GM12878 (cell line): ENCODE measurements around the gene RICTOR. TPM values are rescaled to one million over a fixed set of nuclear protein-coding genes. Genes with fewer than 3 reads are reported as not detected.

Experiments used
- ATAC-seq: fragments of 200-7000 bp; cut with Tn5 transposase; 3 replicates; pipeline ENCODE4 v1.9.1; 2020; ENCODE audit warnings: mild to moderate bottlenecking, moderate library complexity
- BruUV-seq: library from RNA; stranded (reverse); fragments of 400-500 nt; replicated peaks from 2 replicates; lab custom pipeline; 2021; lab: Mats Ljungman, UMichigan
- CTCF ChIA-PET: fragments of 300-600 bp; sonication (Branson Sonifier 250); formaldehyde crosslinking; extraction: SDS; loops from one replicate; lab custom pipeline; 2021; ENCODE audit warnings: inconsistent platforms; lab: Yijun Ruan, JAX
- POLR2A ChIA-PET: fragments of 350-600 bp; formaldehyde crosslinking; extraction: SDS; loops from one replicate; lab custom pipeline; 2021; ENCODE audit warnings: inconsistent platforms; lab: Charles Lee
- RAD21 ChIA-PET: fragments of 300-600 bp; sonication (Branson Sonifier 250); formaldehyde crosslinking; loops from one replicate; lab custom pipeline; 2023; ENCODE audit warnings: antibody characterized with exemption; ENCODE audit not compliant: unreplicated experiment; lab: Charles Lee
- SMC1A ChIA-PET: fragments of 300-600 bp; sonication (Branson Sonifier 250); formaldehyde crosslinking; loops from one replicate; lab custom pipeline; 2023; ENCODE audit not compliant: unreplicated experiment, uncharacterized antibody; lab: Charles Lee
- DNase-seq: peaks from one replicate; pipeline ENCODE4 v3.0.0-alpha.2; 2011; ENCODE audit warnings: low read depth, low spot score
- FAIRE-seq: peaks from 3 replicates; lab custom pipeline; 2011; peaks lifted over from hg19 to GRCh38; lab: Jason Lieb, UNC
- H2AFZ ChIP-seq: 2 replicates; pipeline ENCODE4 v1.6.0; 2011; ENCODE audit warnings: low read depth, low read length, control low read depth; ENCODE audit not compliant: control insufficient read depth
- H3K27ac ChIP-seq: 2 replicates; pipeline ENCODE4 v1.5.1; 2011; ENCODE audit warnings: control low read depth; ENCODE audit not compliant: control insufficient read depth, insufficient read depth
- H3K27me3 ChIP-seq, 2 experiments: replicated peaks in 1 of 2; 2 replicates each; pipeline versions ENCODE4 v1.6.0 to v1.6.1; 2011; ENCODE audit warnings: low read length in 1 of 2; ENCODE audit not compliant: control insufficient read depth in 2 of 2, insufficient read depth in 2 of 2
- H3K36me3 ChIP-seq, 2 experiments: 2 replicates each; pipeline ENCODE4 v1.5.1; 2011; ENCODE audit warnings: low read length in 1 of 2; ENCODE audit not compliant: control insufficient read depth in 2 of 2, insufficient read depth in 2 of 2
- H3K4me1 ChIP-seq: 2 replicates; pipeline ENCODE4 v1.6.1; 2011; ENCODE audit warnings: mild to moderate bottlenecking, low read length, moderate library complexity, mixed read lengths; ENCODE audit not compliant: control insufficient read depth, insufficient read depth
- H3K4me2 ChIP-seq: 2 replicates; pipeline ENCODE4 v1.6.0; 2011; ENCODE audit warnings: control low read depth; ENCODE audit not compliant: control insufficient read depth, insufficient read depth
- H3K4me3 ChIP-seq: fragments of 200-600 bp; sonication (generic); 2 replicates; pipeline ENCODE4 v1.5.1; 2016
- H3K79me2 ChIP-seq: 2 replicates; pipeline ENCODE4 v1.6.0; 2011; ENCODE audit warnings: low read length; ENCODE audit not compliant: control insufficient read depth, insufficient read depth
- H3K9ac ChIP-seq: 2 replicates; pipeline ENCODE4 v1.8.0; 2011; ENCODE audit warnings: low read length, control low read depth, mixed read lengths; ENCODE audit not compliant: control insufficient read depth, insufficient read depth
- H3K9me3 ChIP-seq: replicated peaks from 3 replicates; pipeline ENCODE4 v1.5.1; 2011; ENCODE audit warnings: mild to moderate bottlenecking, low read length; ENCODE audit not compliant: control insufficient read depth, insufficient read depth
- H4K20me1 ChIP-seq: 2 replicates; pipeline ENCODE4 v1.6.0; 2011; ENCODE audit not compliant: control insufficient read depth, insufficient read depth
- BACH1 ChIP-seq: fragments of 450-650 bp; IDR thresholded peaks from 2 replicates; pipeline ENCODE4 v1.6.1; 2017; ENCODE audit warnings: mild to moderate bottlenecking, borderline replicate concordance
- CBX3 ChIP-seq: fragments of 200-600 bp; sonication (generic); IDR thresholded peaks from 2 replicates; pipeline ENCODE4 v1.6.1; 2016; ENCODE audit warnings: low read depth, borderline replicate concordance
- CHD1 ChIP-seq: IDR thresholded peaks from 2 replicates; pipeline ENCODE4 v1.6.1; 2012; ENCODE audit warnings: low read depth, low read length, improper control_type of control experiment
- CHD4 ChIP-seq: fragments of 200-600 bp; sonication (generic); IDR thresholded peaks from 2 replicates; pipeline ENCODE4 v1.6.1; 2016; ENCODE audit warnings: mild to moderate bottlenecking
- DPF2 ChIP-seq: fragments of 450-650 bp; IDR thresholded peaks from 2 replicates; pipeline ENCODE4 v1.6.1; 2017; ENCODE audit warnings: mild to moderate bottlenecking
- EED ChIP-seq: sonication (generic); IDR thresholded peaks from 2 replicates; pipeline ENCODE4 v1.6.1; 2016; ENCODE audit warnings: antibody characterized with exemption, low read depth
- HCFC1 ChIP-seq: fragments of 150-350 bp; IDR thresholded peaks from 2 replicates; pipeline ENCODE4 v1.6.1; 2014; ENCODE audit warnings: low read length
- HDAC6 ChIP-seq: fragments of 200-600 bp; sonication (generic); IDR thresholded peaks from one replicate; pipeline ENCODE4 v1.8.0; 2017; ENCODE audit warnings: antibody characterized with exemption; ENCODE audit not compliant: unreplicated experiment
- IRF4 ChIP-seq: IDR thresholded peaks from 2 replicates; pipeline ENCODE4 v1.6.1; 2011; ENCODE audit warnings: low read depth, low read length
- LARP7 ChIP-seq: fragments of 450-650 bp; IDR thresholded peaks from 2 replicates; pipeline ENCODE4 v1.6.1; 2017; ENCODE audit warnings: mild to moderate bottlenecking
- MYB ChIP-seq: fragments of 150-350 bp; IDR thresholded peaks from 2 replicates; pipeline ENCODE4 v1.6.1; 2014; ENCODE audit warnings: mild to moderate bottlenecking, low read depth, low read length, borderline replicate concordance
- POLR2A ChIP-seq: IDR thresholded peaks from 2 replicates; pipeline ENCODE4 v1.6.1; 2011; ENCODE audit warnings: low read depth, mild to moderate bottlenecking, low read length
- POLR2AphosphoS2 ChIP-seq: IDR thresholded peaks from 2 replicates; pipeline ENCODE4 v1.6.1; 2011; ENCODE audit warnings: low read depth, mild to moderate bottlenecking, low read length, improper control_type of control experiment, moderate library complexity
- WGBS: methylation state at CpG from one replicate; pipeline ENCODE4 v1.1.6; 2016; ENCODE audit warnings: low lambda C conversion rate; ENCODE audit not compliant: insufficient replicate concordance, insufficient coverage; ENCODE audit errors: missing lambda C conversion rate; 5-methylcytosine and 5-hydroxymethylcytosine counted together
- in situ Hi-C: fragments of 300-500 bp; cut with MboI; formaldehyde crosslinking; loops from 9 replicates; pipeline ENCODE4 v1.14.3; 2018; ENCODE audit warnings: mixed read lengths
- intact Hi-C: fragments of 100-400 bp; cut with micrococcal nuclease; formaldehyde crosslinking; loops from one replicate; pipeline ENCODE4 v1.14.2; 2022; ENCODE audit not compliant: unreplicated experiment
- polyA plus RNA-seq, 11 experiments: library from polyadenylated mRNA; depleted of rRNA in 4 of 11; unstranded in 6 of 11; stranded (reverse) in 5 of 11; fragments of >200 nt; fragmentation: Nextera tagmentation in 4 of 11; fragmentation: Illumina TruSeq in 1 of 11; extraction: Ambion mirVana in 4 of 11; extraction: Trizol in 1 of 11; gene quantifications; 1 replicate in 1 of 11; 2 replicates in 10 of 11; pipeline versions ENCODE4 v1.2.1 to v1.2.3, GENCODE V29; 2011 to 2016; ENCODE audit warnings: inconsistent platforms in 2 of 11, missing spikeins in 2 of 11, low read depth in 1 of 11
- total RNA-seq, 4 experiments: library from RNA; depleted of rRNA in 3 of 4; stranded (reverse); fragments of >200 nt in 3 of 4; fragmentation: Illumina TruSeq in 1 of 4; extraction: Trizol in 1 of 4; gene quantifications; 2 replicates each; pipeline versions ENCODE4 v1.2.1 to v1.2.3, GENCODE V29; 2013 to 2021
- TF ChIP-seq, protein P1 (sequence below): IDR thresholded peaks from 2 replicates; pipeline ENCODE4 v1.6.1; 2012; ENCODE audit warnings: low read depth, low read length, improper control_type of control experiment
- TF ChIP-seq, protein P2 (sequence below): fragments of 450-650 bp; conservative IDR thresholded peaks from 2 replicates; pipeline ENCODE4 v1.6.1; 2017; ENCODE audit warnings: mild to moderate bottlenecking, moderate library complexity
- TF ChIP-seq, protein P3 (sequence below): fragments of 450-650 bp; IDR thresholded peaks from 2 replicates; pipeline ENCODE4 v1.6.1; 2018; ENCODE audit warnings: borderline replicate concordance, mild to moderate bottlenecking; ENCODE audit not compliant: partially characterized antibody

RICTOR gene
- total and polyA plus RNA-seq, 10 of the 15 experiments (the other 5 are each of a cell fraction or from before 2014, with no cell fraction given): 2.7 to 23.0 (median 6.9) TPM

DNA sequence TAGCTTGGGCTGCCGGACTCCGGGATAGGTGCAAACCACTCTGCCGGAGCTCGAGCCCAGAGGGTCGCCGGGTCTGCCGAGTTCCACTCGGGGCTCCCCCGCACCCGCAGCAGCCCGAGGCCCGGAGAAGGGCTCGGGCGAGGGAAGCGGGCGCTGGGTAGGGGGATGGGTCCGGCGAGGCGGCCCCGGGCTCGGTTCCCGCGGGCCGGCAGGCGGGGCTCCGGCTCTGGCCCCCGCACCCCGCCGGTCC, 507 bp downstream of the RICTOR start:
- no peak for TF ChIP-seq CBX3
- TF ChIP-seq EED: no peak
- no peak for TF ChIP-seq HCFC1
- 0 out of 2 replicates have a peak, but pooled peaks have one; percentile 39 for TF ChIP-seq CHD1
- TF ChIP-seq POLR2AphosphoS2: 0 out of 2 replicates have a peak, but pooled peaks have one; percentile 13
- TF ChIP-seq POLR2A: 0 out of 2 replicates have a peak, but pooled peaks have one; percentile 11
- TF ChIP-seq BACH1: 0 out of 2 replicates have a peak, but pooled peaks have one; percentile 12
- TF ChIP-seq, protein P1, sequence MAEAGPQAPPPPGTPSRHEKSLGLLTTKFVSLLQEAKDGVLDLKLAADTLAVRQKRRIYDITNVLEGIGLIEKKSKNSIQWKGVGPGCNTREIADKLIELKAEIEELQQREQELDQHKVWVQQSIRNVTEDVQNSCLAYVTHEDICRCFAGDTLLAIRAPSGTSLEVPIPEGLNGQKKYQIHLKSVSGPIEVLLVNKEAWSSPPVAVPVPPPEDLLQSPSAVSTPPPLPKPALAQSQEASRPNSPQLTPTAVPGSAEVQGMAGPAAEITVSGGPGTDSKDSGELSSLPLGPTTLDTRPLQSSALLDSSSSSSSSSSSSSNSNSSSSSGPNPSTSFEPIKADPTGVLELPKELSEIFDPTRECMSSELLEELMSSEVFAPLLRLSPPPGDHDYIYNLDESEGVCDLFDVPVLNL: no peak
- TF ChIP-seq DPF2: peak; percentile 63; the same call in 1 of the 2 replicates
- TF ChIP-seq CHD4: no peak
- TF ChIP-seq, protein P2, sequence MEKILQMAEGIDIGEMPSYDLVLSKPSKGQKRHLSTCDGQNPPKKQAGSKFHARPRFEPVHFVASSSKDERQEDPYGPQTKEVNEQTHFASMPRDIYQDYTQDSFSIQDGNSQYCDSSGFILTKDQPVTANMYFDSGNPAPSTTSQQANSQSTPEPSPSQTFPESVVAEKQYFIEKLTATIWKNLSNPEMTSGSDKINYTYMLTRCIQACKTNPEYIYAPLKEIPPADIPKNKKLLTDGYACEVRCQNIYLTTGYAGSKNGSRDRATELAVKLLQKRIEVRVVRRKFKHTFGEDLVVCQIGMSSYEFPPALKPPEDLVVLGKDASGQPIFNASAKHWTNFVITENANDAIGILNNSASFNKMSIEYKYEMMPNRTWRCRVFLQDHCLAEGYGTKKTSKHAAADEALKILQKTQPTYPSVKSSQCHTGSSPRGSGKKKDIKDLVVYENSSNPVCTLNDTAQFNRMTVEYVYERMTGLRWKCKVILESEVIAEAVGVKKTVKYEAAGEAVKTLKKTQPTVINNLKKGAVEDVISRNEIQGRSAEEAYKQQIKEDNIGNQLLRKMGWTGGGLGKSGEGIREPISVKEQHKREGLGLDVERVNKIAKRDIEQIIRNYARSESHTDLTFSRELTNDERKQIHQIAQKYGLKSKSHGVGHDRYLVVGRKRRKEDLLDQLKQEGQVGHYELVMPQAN: 0 out of 2 replicates have a peak, but pooled peaks have one; percentile 4
- peak; percentile 55; the same call in 1 of the 2 replicates for TF ChIP-seq LARP7
- no peak for TF ChIP-seq HDAC6
- no peak for TF ChIP-seq IRF4
- TF ChIP-seq, protein P3, sequence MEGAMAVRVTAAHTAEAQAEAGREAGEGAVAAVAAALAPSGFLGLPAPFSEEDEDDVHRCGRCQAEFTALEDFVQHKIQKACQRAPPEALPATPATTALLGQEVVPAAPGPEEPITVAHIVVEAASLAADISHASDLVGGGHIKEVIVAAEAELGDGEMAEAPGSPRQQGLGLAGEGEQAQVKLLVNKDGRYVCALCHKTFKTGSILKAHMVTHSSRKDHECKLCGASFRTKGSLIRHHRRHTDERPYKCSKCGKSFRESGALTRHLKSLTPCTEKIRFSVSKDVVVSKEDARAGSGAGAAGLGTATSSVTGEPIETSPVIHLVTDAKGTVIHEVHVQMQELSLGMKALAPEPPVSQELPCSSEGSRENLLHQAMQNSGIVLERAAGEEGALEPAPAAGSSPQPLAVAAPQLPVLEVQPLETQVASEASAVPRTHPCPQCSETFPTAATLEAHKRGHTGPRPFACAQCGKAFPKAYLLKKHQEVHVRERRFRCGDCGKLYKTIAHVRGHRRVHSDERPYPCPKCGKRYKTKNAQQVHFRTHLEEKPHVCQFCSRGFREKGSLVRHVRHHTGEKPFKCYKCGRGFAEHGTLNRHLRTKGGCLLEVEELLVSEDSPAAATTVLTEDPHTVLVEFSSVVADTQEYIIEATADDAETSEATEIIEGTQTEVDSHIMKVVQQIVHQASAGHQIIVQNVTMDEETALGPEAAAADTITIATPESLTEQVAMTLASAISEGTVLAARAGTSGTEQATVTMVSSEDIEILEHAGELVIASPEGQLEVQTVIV: no peak
- no peak for TF ChIP-seq MYB
- TF ChIP-seq, all 136 proteins: peak for 7
- no peaks in the 10 kb centered on the region for H4K20me1 ChIP-seq
- POLR2A ChIA-PET: interaction anchor here (0.5 kb wide), 1 partner anchor 98 kb away, joined by 8 read pairs; no protein-coding TSS in a partner anchor
- H2AFZ ChIP-seq: no peak overlapping the region
- no peak for FAIRE-seq
- WGBS: 0% methylated on average over 16 of the region's 29 CpGs
- peak; percentile 34 for ATAC-seq
- H3K4me2 ChIP-seq: peak overlapping the region; percentile 74; the same call in 1 of the 2 replicates
- no peaks in the 10 kb centered on the region; the same call in 2 of the 3 replicates for H3K9me3 ChIP-seq
- peak overlapping the region; percentile 74 for H3K4me3 ChIP-seq
- H3K27ac ChIP-seq: peak overlapping the region; percentile 97
- SMC1A ChIA-PET: no interaction called here
- H3K9ac ChIP-seq: peak overlapping the region; percentile 97
- peaks cover 4% of the 10 kb centered on the region; the same call in 1 of the 2 replicates for H3K4me1 ChIP-seq
- in situ Hi-C loops: loop anchor here (10.0 kb wide), 1 partner anchor 1761 kb away; the partner anchor contains the start of gene RPL37
- CTCF ChIA-PET: interaction anchor here (1.1 kb wide), 1 partner anchor 68 kb away, joined by 4 read pairs; no protein-coding TSS in a partner anchor
- H3K79me2 ChIP-seq: peaks cover 49% of the 10 kb centered on the region
- H3K36me3 ChIP-seq: no peaks in the 10 kb centered on the region; a peak in 1 of 4 replicates
- BruUV-seq: no TSS peak
- no peak for DNase-seq
- H3K27me3 ChIP-seq: no peaks in the 10 kb centered on the region
- intact Hi-C loops: loop anchor here (10.0 kb wide), 1 partner anchor 619 kb away; no protein-coding TSS in a partner anchor
- RAD21 ChIA-PET: no interaction called here
